ENCODE results near the gene FEZF2.

The FEZF2 gene

DNA sequence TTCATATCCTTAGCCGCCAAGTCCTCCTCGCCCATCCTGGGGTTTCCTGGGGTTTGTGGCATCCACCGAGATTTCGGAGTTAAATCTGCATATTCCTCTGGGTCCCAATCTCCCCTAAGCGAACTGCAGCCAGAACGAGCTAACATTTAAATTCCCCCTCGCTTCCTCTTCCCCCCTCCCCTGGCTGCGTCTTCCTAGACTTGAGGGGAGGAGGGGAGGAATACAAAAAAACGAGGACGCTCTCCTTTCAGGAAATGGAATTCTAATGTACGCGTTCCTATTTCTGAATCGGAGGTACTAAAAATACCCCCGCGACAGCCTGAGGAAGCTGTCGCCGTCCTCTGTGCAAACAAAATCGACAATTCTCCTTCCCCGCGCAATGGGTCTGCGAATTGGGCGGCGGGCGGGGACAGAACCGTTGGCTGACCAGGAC, 5.6 kb downstream of the FEZF2 start:
- H3K27ac Mint-ChIP-seq, result no peak overlapping the region
- no peak overlapping the region for H3K4me3 Mint-ChIP-seq
- no peaks in the 10 kb centered on the region for H3K36me3 Mint-ChIP-seq
- ATAC-seq (no peak), DNase-seq (ENCODE audit: low spot score in 2 of 2) (no peak)
- peaks cover 2% of the 10 kb centered on the region for H3K9me3 Mint-ChIP-seq
- no peaks in the 10 kb centered on the region for H3K4me1 Mint-ChIP-seq

DNA sequence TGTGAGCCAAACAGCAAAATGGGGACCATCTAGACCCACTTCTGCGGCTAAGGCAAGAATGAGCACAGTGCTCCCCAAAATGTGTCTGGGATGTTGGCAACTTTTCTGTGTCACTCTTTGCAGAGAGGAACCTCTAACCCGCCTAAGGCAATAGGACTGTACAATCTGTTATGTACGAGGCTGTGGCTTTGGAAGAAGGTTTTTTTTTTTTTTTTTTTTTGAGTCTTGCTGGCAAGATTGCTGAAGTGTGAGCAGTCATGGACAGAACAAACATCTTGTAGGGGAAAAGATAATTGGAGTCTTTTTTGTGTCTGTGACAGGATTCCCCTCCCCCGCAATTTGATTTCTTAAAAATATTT, 7.2 kb downstream of the FEZF2 start:
- no peaks in the 10 kb centered on the region for H3K36me3 Mint-ChIP-seq
- no peak for ATAC-seq
- H3K4me3 Mint-ChIP-seq, result no peak overlapping the region
- H3K4me1 Mint-ChIP-seq, result no peaks in the 10 kb centered on the region
- DNase-seq (ENCODE audit: low spot score in 2 of 2), result no peak
- H3K9me3 Mint-ChIP-seq, result peaks cover 8% of the 10 kb centered on the region
- no peak overlapping the region for H3K27ac Mint-ChIP-seq

DNA sequence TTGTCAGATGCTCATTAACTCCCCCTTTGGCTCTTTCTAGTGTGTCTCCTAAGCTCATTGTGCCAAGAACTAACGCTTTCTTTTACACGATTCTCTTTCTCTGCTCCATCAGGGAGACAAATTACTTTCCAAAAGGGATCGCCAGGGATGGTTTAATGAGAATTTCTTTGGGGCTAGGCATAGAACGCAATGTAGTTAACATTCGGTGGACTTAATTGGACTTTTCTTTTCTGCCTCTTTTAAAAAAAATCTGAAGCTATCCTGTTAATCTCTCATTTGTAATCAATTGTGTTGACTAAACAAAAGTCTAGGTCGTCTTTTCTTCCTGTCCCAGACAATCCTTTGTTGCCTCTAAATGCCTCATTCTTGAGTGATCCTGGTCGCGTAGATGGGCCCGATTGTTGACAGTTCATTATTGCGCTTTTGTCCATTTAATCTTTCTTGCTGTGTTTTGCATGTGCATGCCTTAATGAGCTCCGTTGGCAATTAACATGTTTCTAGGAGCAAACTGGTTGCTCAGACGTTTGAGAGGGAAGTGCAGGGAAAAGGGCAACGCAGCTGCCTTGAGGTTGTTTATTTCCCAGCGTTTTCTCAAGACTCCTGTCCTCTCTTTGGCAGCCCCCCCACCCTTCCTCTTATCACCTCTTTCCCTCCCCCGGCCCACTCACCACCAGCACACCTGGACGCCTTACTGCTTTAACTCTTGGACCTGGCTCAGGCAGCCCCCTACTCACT, 7.8 kb downstream of the FEZF2 start:
- H3K9me3 Mint-ChIP-seq, result peaks cover 8% of the 10 kb centered on the region
- H3K4me3 Mint-ChIP-seq, result no peak overlapping the region
- H3K36me3 Mint-ChIP-seq, result no peaks in the 10 kb centered on the region
- H3K4me1 Mint-ChIP-seq, result no peaks in the 10 kb centered on the region
- no peak for ATAC-seq
- no peak overlapping the region for H3K27ac Mint-ChIP-seq
- no peak for DNase-seq (ENCODE audit: low spot score in 2 of 2)

DNA sequence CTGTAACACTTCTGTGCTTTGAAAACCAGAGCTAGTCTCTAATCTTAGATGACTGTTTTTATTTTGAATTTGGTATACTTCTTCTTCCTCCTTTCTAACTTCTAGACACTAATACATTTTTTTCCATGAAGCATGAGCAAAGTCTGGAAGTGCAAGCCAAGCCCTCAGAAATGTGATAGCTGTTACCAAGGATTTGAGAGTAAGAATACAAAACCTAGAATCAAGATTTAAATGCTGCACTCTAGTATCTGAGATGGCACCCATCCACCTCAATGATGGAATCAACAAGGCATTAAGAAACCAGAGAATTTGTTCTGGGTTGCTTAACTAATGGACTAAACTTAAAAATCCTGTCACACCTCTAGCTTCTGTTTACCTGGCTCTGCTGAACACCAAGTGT, 9.2 kb downstream of the FEZF2 start:
- Mint-ChIP-seq H3K27ac (no peak overlapping the region), H3K9me3 (peaks cover 8% of the 10 kb centered on the region), H3K4me1 (no peaks in the 10 kb centered on the region), H3K4me3 (no peak overlapping the region), H3K36me3 (no peaks in the 10 kb centered on the region)
- ATAC-seq (no peak), DNase-seq (ENCODE audit: low spot score in 2 of 2) (no peak)

DNA sequence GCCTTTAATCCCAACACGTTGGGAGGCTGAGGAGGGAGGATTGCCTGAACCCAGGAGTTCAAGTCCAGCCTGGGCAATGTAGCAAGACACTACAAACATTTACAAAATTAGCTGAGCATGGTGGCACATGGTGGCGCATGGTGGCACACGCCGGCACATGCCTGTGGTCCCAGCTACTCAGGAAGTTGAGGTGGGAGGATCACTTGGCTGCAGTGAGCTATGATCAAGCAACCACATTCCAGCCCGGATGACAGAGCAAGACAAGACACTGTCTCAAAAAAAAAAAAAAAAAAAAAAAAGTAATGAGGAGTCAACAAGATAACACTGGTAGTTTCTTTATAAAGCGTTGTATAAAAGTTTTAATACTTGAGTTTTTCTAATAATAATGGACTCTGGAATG, 10.1 kb downstream of the FEZF2 start:
- no peak for DNase-seq (ENCODE audit: low spot score in 2 of 2)
- no peak overlapping the region for H3K27ac Mint-ChIP-seq
- no peak overlapping the region for H3K4me3 Mint-ChIP-seq
- H3K9me3 Mint-ChIP-seq, result peaks cover 8% of the 10 kb centered on the region
- ATAC-seq, result no peak
- H3K4me1 Mint-ChIP-seq, result no peaks in the 10 kb centered on the region
- H3K36me3 Mint-ChIP-seq, result no peaks in the 10 kb centered on the region

DNA sequence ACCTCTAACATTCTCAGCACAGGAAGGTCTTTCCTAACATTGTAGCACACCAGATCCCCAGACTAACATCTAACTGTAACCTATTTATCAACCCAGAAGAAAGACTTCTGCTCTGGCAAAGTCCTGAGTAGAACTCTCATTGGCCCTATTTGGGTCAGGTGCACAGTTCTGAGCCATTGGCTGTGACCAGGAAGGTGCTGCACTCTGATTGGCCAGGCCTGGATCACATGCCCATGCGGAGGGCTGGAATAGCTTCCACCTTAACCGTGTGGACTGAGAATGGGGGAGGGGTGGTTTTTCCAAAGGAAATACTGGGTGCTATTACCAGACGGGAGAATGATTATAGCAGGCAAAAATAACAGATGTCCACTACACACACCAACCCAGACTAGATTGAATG, 11.5 kb downstream of the FEZF2 start:
- no peaks in the 10 kb centered on the region for H3K36me3 Mint-ChIP-seq
- ATAC-seq, result no peak
- no peaks in the 10 kb centered on the region for H3K4me1 Mint-ChIP-seq
- no peak overlapping the region for H3K4me3 Mint-ChIP-seq
- DNase-seq (ENCODE audit: low spot score in 2 of 2), result no peak
- H3K27ac Mint-ChIP-seq, result no peak overlapping the region
- H3K9me3 Mint-ChIP-seq, result peaks cover 8% of the 10 kb centered on the region

DNA sequence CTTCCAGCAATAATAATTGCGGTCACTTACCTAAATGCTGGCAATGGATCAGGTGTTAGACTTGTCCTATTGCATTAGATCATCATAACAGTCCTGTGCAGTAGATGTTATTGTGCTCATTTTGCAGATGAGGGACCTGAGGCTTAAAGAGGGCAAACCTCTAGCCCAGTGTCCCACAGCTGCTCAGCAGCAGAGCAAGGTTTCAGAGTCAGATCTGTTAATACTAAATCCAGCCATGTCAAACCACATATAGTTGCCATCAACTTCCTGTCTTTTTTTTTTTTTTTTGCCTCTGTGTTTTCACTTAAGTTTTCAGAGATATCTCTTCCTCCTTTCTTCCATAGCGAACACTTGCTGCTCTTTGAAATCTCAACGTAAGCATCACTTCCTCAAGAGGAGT, 12.1 kb downstream of the FEZF2 start:
- no peaks in the 10 kb centered on the region for H3K4me1 Mint-ChIP-seq
- no peak overlapping the region for H3K27ac Mint-ChIP-seq
- peaks cover 8% of the 10 kb centered on the region for H3K9me3 Mint-ChIP-seq
- H3K36me3 Mint-ChIP-seq, result no peaks in the 10 kb centered on the region
- DNase-seq (ENCODE audit: low spot score in 2 of 2), result no peak
- no peak overlapping the region for H3K4me3 Mint-ChIP-seq
- no peak for ATAC-seq

DNA sequence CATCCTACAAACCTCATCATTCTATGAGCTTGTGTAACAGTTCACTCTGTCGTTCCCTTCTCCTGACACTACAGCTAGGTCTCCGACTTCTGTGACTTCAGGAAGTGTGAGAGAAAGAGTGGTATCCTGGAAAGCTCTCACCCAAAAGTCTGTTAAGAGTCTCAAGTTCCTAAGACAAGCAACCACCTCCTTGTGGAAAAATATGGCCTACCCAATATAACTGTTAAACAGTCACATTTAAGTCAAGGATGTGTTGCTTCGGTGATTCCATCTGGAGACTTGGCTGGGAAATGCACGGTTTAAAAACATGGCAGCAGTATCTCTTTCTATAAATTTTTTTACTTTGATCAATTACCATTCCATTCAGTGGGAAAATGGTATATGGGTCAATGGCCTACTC, 13.8 kb downstream of the FEZF2 start:
- no peak for DNase-seq (ENCODE audit: low spot score in 2 of 2)
- Mint-ChIP-seq H3K9me3 (peaks cover 5% of the 10 kb centered on the region), H3K4me1 (no peaks in the 10 kb centered on the region), H3K27ac (no peak overlapping the region), H3K36me3 (no peaks in the 10 kb centered on the region), H3K4me3 (no peak overlapping the region)
- ATAC-seq, result no peak

DNA sequence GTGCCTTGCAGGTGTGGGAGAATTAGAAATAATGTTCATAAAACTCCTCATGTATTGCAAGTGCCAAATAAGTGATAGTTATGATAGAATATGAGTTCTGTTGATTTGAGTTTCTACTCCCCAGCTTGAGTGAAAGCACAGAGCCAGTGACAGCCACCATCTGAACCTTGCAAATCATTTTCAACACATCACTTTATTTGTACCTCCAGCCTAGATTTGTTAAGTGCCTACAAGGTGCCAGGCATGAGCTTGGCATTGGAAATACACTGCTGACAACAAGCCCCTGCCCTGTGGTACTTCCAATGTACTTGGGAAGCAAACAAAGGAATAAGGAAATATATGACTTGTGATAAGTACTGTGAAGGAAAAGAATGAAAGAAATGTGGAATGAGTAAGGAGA, 17.0 kb downstream of the FEZF2 start:
- peaks cover under 1% of the 10 kb centered on the region for H3K9me3 Mint-ChIP-seq
- ATAC-seq, result no peak
- no peaks in the 10 kb centered on the region for H3K4me1 Mint-ChIP-seq

DNA sequence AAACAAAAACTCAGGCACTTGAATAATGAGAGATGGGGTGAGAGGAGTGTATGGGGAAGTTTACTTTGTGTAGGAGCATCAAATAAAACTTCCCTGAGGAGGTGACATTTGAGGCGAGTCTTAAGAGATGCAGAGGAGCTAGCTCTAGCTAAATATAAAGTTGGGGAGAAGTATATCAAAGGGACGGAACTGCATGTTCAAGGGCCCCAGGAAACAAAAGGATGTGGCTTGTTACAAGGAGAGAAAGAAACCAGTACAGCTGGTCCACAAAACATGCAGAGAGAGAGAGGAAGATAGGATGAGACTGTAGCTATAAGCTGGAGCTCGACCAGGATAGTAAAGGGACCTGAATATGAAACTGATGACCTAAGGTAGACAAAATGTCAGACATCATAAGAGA, 17.6 kb downstream of the FEZF2 start:
- H3K27ac Mint-ChIP-seq, result no peak overlapping the region
- H3K4me1 Mint-ChIP-seq, result no peaks in the 10 kb centered on the region
- no peak for DNase-seq (ENCODE audit: low spot score in 2 of 2)
- ATAC-seq, result no peak
- H3K9me3 Mint-ChIP-seq, result no peaks in the 10 kb centered on the region
- H3K4me3 Mint-ChIP-seq, result no peak overlapping the region
- no peaks in the 10 kb centered on the region for H3K36me3 Mint-ChIP-seq

More for the DNA sequence above, 17.0 kb downstream of the FEZF2 start:
- Mint-ChIP-seq H3K4me3 (no peak overlapping the region), H3K27ac (no peak overlapping the region), H3K36me3 (no peaks in the 10 kb centered on the region)
- DNase-seq (ENCODE audit: low spot score in 2 of 2), result no peak

DNA sequence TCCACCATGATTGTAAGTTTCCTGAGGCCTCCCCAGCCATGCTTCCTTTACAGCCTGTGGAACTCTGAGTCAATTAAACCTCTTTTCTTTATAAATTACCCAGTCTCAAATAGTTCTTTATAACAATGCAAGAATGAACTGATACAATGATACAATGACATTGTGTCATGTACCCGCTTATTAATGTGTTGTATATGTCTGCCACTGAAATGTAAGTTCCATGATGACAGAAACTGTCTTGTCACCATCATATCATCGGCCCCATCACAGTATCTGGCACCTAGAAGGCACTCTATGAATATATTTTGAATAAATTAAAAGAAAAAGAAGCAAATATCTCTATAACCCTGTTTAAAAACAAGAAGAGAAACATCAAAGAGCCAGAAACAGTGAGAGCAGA, 29.6 kb downstream of the FEZF2 start:
- Mint-ChIP-seq H3K9me3 (peaks cover 13% of the 10 kb centered on the region), H3K4me1 (no peaks in the 10 kb centered on the region), H3K36me3 (no peaks in the 10 kb centered on the region), H3K4me3 (no peak overlapping the region), H3K27ac (no peak overlapping the region)
- DNase-seq (ENCODE audit: low spot score in 2 of 2), result no peak
- no peak for ATAC-seq

DNA sequence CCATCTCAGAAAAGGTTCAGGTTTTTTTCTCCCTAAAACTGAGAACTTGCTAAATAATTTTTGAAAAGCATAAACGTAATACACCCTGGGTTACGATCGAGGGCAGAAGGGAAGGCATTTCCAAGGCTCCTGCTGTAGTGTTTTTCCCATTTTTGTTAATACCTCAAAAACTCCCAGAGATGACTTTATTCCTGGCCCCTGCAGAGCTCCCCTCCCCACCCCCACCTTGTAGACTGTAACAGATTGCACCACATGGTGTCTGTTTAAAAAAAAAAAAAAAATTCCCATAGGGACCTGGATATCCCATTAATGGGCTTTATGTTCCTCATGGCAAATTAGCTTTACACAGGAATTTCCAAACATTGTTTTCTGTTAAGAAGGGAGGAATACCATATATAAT, 38.2 kb downstream of the FEZF2 start:
- no peaks in the 10 kb centered on the region for H3K4me1 Mint-ChIP-seq
- DNase-seq (ENCODE audit: low spot score in 2 of 2) (no peak), ATAC-seq (no peak)
- H3K4me3 Mint-ChIP-seq, result no peak overlapping the region
- H3K9me3 Mint-ChIP-seq, result no peaks in the 10 kb centered on the region
- H3K36me3 Mint-ChIP-seq, result no peaks in the 10 kb centered on the region
- no peak overlapping the region for H3K27ac Mint-ChIP-seq

DNA sequence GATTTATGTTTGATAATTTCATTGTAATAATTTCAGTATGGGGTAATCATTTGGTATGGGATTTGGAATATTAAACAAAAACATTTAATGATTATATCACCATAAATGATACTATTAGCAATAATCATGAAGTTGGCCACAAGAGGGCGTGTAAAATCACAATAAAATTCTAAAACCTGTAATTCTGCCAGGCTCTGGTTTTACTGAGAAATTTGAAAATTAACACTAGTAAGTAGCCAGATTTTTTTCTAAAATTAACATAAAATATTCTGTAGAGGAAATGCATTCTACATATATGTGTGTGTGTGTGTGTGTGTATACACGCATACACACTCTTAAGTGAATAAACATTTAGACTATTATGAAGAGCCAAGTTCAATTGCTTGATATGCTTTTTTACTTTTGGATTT, 40.5 kb downstream of the FEZF2 start:
- Mint-ChIP-seq H3K4me3 (no peak overlapping the region), H3K4me1 (no peaks in the 10 kb centered on the region), H3K36me3 (no peaks in the 10 kb centered on the region), H3K9me3 (no peaks in the 10 kb centered on the region), H3K27ac (no peak overlapping the region)
- no peak for ATAC-seq
- no peak for DNase-seq (ENCODE audit: low spot score in 2 of 2)

DNA sequence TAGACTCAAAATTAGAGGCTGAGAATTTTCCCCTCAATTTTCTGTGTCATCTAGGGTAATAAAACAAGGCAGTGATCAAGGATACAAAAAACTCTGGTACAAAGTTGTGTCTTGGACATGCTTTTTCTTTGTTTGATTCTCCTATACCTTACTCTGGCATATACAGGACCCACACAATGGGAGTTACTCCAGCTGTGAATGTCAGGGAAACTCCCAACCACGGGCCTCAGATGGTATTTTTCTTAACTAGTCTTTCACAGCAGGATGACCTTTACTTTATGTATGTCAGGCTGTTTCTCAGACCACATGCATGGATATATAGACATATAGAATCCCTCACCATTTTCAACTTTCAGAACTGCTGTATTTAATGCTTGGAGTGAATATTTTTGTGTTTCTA, 41.3 kb downstream of the FEZF2 start:
- Mint-ChIP-seq H3K36me3 (no peaks in the 10 kb centered on the region), H3K4me1 (no peaks in the 10 kb centered on the region), H3K9me3 (no peaks in the 10 kb centered on the region), H3K4me3 (no peak overlapping the region), H3K27ac (no peak overlapping the region)
- no peak for DNase-seq (ENCODE audit: low spot score in 2 of 2)
- ATAC-seq, result no peak

DNA sequence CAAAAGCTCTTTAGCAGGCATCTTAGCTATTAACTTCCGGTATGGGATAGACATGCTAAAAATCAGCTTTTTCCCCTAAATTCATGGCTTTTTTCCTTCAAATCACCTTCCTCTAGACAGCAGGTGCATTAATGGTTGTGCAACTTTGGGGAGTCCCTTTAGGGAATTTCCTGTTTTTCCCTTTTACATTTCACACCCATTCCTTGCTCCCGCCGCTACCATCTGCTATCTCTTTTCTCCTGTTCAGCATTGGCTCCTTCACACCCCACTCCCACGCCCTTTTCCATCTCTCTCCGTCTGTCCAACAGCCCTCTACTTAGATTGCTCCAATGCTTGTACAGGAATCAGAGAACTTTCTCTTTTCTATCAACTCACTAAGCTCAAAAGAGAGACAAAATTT, 43.4 kb downstream of the FEZF2 start:
- H3K27ac Mint-ChIP-seq, result no peak overlapping the region
- no peaks in the 10 kb centered on the region for H3K9me3 Mint-ChIP-seq
- no peaks in the 10 kb centered on the region for H3K36me3 Mint-ChIP-seq
- H3K4me1 Mint-ChIP-seq, result no peaks in the 10 kb centered on the region
- DNase-seq (ENCODE audit: low spot score in 2 of 2) (no peak), ATAC-seq (no peak)
- no peak overlapping the region for H3K4me3 Mint-ChIP-seq

DNA sequence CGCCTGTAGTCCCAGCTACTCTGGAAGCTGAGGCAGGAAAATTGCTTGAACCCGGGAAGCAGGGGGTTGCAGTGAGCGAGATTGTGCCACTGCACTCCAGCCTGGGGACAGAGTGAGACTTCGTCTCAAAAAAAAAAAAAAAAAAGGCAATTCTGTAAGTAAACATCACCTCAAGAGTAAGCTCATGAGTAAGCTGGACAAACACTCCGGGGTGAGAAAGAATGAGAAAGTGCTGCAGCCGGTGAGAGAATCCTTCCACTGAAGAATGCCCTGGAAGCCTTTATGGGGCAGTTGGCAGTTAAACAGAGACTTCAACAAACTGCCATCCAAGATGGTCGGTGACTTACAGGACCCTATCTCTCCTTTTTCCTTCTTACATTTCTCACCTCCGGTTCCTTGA, 47.5 kb downstream of the FEZF2 start:
- Mint-ChIP-seq H3K9me3 (no peaks in the 10 kb centered on the region), H3K36me3 (no peaks in the 10 kb centered on the region), H3K27ac (no peak overlapping the region), H3K4me1 (no peaks in the 10 kb centered on the region), H3K4me3 (no peak overlapping the region)
- DNase-seq (ENCODE audit: low spot score in 2 of 2) (no peak), ATAC-seq (no peak)

DNA sequence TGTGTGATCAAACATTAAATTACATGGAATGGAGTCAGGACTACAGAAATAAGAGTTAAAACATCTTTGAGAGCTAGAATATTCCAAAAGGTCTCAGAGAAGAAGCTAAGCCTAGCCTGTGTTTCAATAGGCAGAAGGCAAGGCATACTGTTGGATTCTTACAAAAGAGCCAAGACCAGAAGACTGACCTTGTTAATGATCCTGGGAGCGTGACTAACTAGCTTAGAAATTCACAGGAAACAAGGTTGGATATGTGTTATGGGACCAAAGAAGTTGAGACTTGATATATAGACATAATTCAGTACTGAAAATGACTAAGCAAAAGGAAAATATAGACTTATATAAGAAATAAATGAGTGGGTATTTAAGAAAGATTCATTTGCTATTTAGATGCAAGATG, 50.1 kb downstream of the FEZF2 start:
- Mint-ChIP-seq H3K9me3 (peaks cover 2% of the 10 kb centered on the region), H3K4me3 (no peak overlapping the region), H3K27ac (no peak overlapping the region), H3K4me1 (peaks cover 8% of the 10 kb centered on the region), H3K36me3 (peaks cover 7% of the 10 kb centered on the region)
- DNase-seq (ENCODE audit: low spot score in 2 of 2) (no peak), ATAC-seq (no peak)

Data from stimulated activated effector memory CD8-positive, alpha-beta T cell treated with anti-CD3 and anti-CD28 coated beads, Interleukin-12 subunit alpha, Interleukin-12 subunit beta, amount 100 ng/mL, for 72 hours (primary cell).